HG03378 (cell line): Measurements from ENCODE around the gene MED17.
"Not testable (repeated sequence)": the region's sequence is repeated elsewhere in the genome, so short reads cannot be mapped to it uniquely, and the experiment has no call there.

Experiments used
- ATAC-seq: cut with Tn5 transposase; IDR thresholded peaks from one replicate; pipeline ENCODE4 v1.9.1; 2021; ENCODE audit warnings: mild to moderate bottlenecking, moderate library complexity; ENCODE audit not compliant: unreplicated experiment

Gene MED17

GRCh38 chr11:93757301-93757700 is 26.8 kb upstream of the MED17 start:
- no peak for ATAC-seq

GRCh38 chr11:93757924-93758865 is 25.9 kb upstream of the MED17 start:
- ATAC-seq = no peak

GRCh38 chr11:93759123-93759522 is 25.0 kb upstream of the MED17 start:
- ATAC-seq = not testable (repeated sequence)

GRCh38 chr11:93761910-93762309 is 22.2 kb upstream of the MED17 start:
- ATAC-seq = no peak

- no peak for ATAC-seq
Observed at GRCh38 chr11:93765551-93765950, 18.5 kb upstream of the MED17 start.

- ATAC-seq = no peak
Observed at GRCh38 chr11:93766504-93766903, 17.6 kb upstream of the MED17 start.

- ATAC-seq = no peak
Observed at GRCh38 chr11:93767018-93767417, 17.1 kb upstream of the MED17 start.

GRCh38 chr11:93770160-93770559 is 13.9 kb upstream of the MED17 start:
- no peak for ATAC-seq

- no peak for ATAC-seq
Observed at GRCh38 chr11:93772123-93772522, 12.0 kb upstream of the MED17 start.

GRCh38 chr11:93773045-93773477 is 11.0 kb upstream of the MED17 start:
- no peak for ATAC-seq

- ATAC-seq = no peak
Observed at GRCh38 chr11:93773601-93774200, 10.4 kb upstream of the MED17 start.

- not testable (repeated sequence) for ATAC-seq
Observed at GRCh38 chr11:93774560-93774959, 9.5 kb upstream of the MED17 start.

GRCh38 chr11:93775289-93775688 is 8.8 kb upstream of the MED17 start:
- ATAC-seq = no peak

- no peak for ATAC-seq
Observed at GRCh38 chr11:93783362-93783761, 720 bp upstream of the MED17 start.

GRCh38 chr11:93783765-93784144 is 327 bp upstream of the MED17 start:
- ATAC-seq = peak; percentile 56

GRCh38 chr11:93784935-93785360 is 866 bp downstream of the MED17 start:
- ATAC-seq = peak; percentile 32

GRCh38 chr11:93791493-93791892 is 7.4 kb downstream of the MED17 start:
- no peak for ATAC-seq

- no peak for ATAC-seq
Observed at GRCh38 chr11:93796441-93797231, 12.6 kb downstream of the MED17 start.

GRCh38 chr11:93801366-93801765 is 17.3 kb downstream of the MED17 start:
- no peak for ATAC-seq

GRCh38 chr11:93804879-93805278 is 20.8 kb downstream of the MED17 start:
- ATAC-seq = no peak

GRCh38 chr11:93807980-93808379 is 23.9 kb downstream of the MED17 start:
- ATAC-seq = no peak
